Type B pancreatic cell (in vitro differentiated cells): ENCODE data around the gene PDLIM3. TPM values are rescaled to one million over a fixed set of nuclear protein-coding genes. Genes with fewer than 3 reads are reported as not detected.

Experiments used
- DNase-seq: peaks from one replicate; pipeline ENCODE4 v3.0.0; 2021; ENCODE audit warnings: mixed read lengths; ENCODE audit not compliant: unreplicated experiment; ENCODE audit errors: extremely low spot score
- H3K27ac Mint-ChIP-seq: 2 replicates; pipeline ENCODE4 v1.8.0; 2021; ENCODE audit warnings: mild to moderate bottlenecking, mixed read lengths
- H3K27me3 Mint-ChIP-seq: 2 replicates; pipeline ENCODE4 v1.8.0; 2021; ENCODE audit warnings: mixed read lengths
- H3K36me3 Mint-ChIP-seq: 2 replicates; pipeline ENCODE4 v1.8.0; 2021; ENCODE audit warnings: mixed read lengths
- H3K4me1 Mint-ChIP-seq: one replicate; pipeline ENCODE4 v1.8.0; 2021; ENCODE audit warnings: mixed read lengths; ENCODE audit not compliant: unreplicated experiment
- H3K4me3 Mint-ChIP-seq: 2 replicates; pipeline ENCODE4 v1.8.0; 2021; ENCODE audit warnings: mild to moderate bottlenecking, mixed read lengths
- H3K9me3 Mint-ChIP-seq: 2 replicates; pipeline ENCODE4 v1.8.0; 2021; ENCODE audit warnings: mixed read lengths
- total RNA-seq: library from RNA; stranded (reverse); gene quantifications from 2 replicates; pipeline ENCODE4 v1.2.1, GENCODE V29; 2021; ENCODE audit warnings: low replicate concordance
- TF ChIP-seq, protein P1 (sequence below): fragments of 200-600 bp; sonication (generic); conservative IDR thresholded peaks from 2 replicates; pipeline ENCODE4 v1.5.0; 2021; ENCODE audit warnings: antibody characterized with exemption, mild to moderate bottlenecking

The PDLIM3 gene
- total RNA-seq, 1 donor from 2014 or later = 6.7 TPM

DNA sequence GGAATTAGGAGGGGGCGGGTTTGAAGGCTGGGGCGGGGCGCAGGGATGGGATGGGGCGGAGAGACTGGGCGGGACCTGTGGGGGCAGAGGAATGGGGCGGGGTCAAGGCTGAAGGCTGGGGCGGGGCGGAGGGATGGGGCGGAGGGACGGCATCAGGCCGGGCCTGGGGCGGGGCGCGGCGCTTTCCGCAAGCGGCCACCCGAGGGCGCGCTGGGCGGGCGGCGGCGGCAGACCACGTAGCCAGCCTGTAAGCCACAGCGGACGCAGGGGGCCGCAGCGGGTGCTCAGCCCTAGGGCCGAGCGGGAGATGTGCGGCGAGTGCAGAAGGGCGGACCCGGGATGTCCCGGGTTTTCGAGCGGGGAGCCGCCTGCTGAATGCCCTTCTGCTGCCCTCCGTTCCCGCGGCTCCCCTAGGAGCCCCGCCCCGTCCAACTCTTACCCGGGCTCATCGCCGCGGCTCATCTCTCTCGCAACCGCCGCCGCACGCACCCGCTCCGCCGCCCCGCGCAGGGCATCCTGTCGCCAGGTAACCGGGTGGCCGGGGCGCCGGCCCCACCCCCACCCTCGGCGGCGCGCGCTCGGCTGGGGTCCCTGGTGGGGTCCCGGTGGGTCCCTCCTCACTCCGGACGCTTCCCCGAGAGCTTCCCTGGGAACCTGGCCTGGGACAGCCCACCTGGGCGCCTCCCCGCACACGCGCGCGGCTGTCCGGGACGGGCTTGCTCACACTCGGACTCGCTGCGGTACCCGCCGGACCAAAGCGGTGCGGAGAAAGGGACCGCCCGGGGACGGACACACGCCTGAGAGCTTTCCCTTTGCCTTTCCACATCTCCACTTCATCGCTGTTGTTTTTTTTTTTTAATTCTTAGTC is 63.8 kb downstream of the PDLIM3 start, which contains the start of gene CCDC110:
Gene CCDC110, minus strand, starts transcription at position 499 of the 868 bp plus-strand sequence. Its CDS starts 50 bp downstream, at position 449.
- Mint-ChIP-seq H3K4me1 (peaks cover 6% of the 10 kb centered on the region), H3K9me3 (no peaks in the 10 kb centered on the region), H3K27ac (peak within 1 kb of the TSS; percentile 71), H3K4me3 (peak within 1 kb of the TSS; percentile 94), H3K27me3 (peaks cover 39% of the 10 kb centered on the region), H3K36me3 (no peaks in the 10 kb centered on the region)
- DNase-seq = peak; percentile 93
- TF ChIP-seq, protein P1, sequence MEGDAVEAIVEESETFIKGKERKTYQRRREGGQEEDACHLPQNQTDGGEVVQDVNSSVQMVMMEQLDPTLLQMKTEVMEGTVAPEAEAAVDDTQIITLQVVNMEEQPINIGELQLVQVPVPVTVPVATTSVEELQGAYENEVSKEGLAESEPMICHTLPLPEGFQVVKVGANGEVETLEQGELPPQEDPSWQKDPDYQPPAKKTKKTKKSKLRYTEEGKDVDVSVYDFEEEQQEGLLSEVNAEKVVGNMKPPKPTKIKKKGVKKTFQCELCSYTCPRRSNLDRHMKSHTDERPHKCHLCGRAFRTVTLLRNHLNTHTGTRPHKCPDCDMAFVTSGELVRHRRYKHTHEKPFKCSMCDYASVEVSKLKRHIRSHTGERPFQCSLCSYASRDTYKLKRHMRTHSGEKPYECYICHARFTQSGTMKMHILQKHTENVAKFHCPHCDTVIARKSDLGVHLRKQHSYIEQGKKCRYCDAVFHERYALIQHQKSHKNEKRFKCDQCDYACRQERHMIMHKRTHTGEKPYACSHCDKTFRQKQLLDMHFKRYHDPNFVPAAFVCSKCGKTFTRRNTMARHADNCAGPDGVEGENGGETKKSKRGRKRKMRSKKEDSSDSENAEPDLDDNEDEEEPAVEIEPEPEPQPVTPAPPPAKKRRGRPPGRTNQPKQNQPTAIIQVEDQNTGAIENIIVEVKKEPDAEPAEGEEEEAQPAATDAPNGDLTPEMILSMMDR = peak; percentile 79

DNA sequence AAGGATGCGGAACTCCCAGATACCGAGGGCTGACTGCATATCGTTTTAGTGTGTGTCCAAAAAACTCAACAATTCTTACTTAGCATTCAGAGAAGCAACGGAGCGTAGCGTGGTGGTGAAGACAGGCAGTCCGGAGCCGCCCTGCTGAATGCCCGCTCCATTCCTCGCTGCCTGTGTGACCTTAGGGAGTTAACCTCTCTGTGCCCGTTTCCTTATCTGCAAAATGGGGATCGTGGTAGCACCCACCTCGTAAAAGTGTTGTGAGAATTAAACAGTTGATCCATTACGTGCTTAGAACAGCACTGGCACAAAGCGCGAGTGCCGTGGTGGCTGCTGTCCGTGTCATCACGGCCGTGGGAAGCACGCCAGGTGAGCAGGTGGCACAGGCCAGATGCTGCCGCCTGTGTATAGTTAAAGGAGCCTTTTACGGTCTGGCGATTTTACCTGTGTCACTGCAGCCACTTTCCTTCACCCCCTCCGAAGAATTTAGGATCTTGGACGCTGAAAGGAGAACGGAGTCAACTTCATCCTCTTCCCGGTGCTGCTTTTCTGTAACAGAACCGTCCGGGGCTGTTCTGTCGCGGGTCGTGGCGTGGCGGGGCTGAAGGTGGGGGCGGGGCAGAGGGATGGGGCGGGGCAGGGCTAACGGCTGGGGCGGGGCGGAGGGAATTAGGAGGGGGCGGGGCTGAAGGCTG is 64.7 kb downstream of the PDLIM3 start:
- Mint-ChIP-seq H3K27me3 (peaks cover 42% of the 10 kb centered on the region), H3K27ac (peak overlapping the region; percentile 69), H3K4me1 (peaks cover 6% of the 10 kb centered on the region), H3K4me3 (peak overlapping the region; percentile 89), H3K9me3 (no peaks in the 10 kb centered on the region), H3K36me3 (no peaks in the 10 kb centered on the region)
- TF ChIP-seq, protein P1 = no peak
- DNase-seq = no peak

DNA sequence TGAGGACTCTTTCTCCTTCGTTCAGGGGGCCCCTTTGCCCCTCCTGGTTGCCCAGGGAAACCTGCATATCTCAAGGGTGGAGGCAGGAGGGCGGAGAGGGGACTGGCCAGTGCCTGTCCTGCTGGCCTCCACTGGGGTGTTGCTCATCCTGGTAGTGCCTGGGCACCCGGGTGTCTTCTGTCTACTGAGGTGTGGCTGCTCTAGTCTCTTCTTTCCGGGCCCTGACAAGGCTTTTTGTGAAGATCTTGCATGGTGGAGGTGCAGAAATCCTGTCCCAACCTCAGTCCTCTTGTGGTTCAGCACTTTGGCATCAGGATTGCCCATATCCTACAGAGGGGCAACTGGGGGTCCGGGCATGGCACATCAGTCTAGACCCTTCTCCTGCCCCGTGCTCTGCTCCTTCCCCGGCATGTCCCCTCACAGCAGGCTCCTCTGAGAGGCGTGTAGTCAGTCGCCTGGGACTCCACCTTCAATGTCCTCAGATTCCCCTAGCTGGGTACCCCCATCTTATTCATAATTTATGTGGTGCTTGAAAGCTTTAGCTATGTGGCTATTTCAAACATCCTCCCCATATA is 65.6 kb downstream of the PDLIM3 start:
- no peaks in the 10 kb centered on the region for H3K9me3 Mint-ChIP-seq
- H3K4me3 Mint-ChIP-seq = no peak overlapping the region
- H3K4me1 Mint-ChIP-seq = peaks cover 12% of the 10 kb centered on the region
- no peak overlapping the region for H3K27ac Mint-ChIP-seq
- TF ChIP-seq, protein P1 = no peak
- peaks cover 47% of the 10 kb centered on the region for H3K27me3 Mint-ChIP-seq
- H3K36me3 Mint-ChIP-seq = no peaks in the 10 kb centered on the region
- DNase-seq = no peak

DNA sequence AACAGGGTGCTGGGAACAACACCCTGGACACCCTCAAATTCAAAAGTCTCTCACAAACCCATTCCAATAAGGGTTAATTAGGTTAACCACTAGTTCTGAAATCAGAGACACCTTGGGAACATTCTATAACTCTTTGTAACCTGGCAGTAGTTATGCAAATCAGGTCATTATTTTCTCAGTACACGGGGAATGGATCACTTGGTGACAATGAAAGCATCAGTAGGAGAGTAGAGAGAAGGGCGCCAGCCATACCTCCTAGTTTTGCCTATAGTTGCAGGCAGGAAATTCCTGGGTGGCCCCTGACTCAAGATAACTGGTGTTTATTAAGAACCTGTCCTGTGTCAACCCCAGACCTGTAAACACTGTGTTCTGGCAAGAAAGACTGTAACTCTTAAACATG is 66.3 kb downstream of the PDLIM3 start:
- H3K4me1 Mint-ChIP-seq = peaks cover 12% of the 10 kb centered on the region
- no peak for DNase-seq
- TF ChIP-seq, protein P1 = no peak
- no peak overlapping the region for H3K4me3 Mint-ChIP-seq
- H3K27ac Mint-ChIP-seq = no peak overlapping the region
- H3K27me3 Mint-ChIP-seq = peaks cover 47% of the 10 kb centered on the region
- no peaks in the 10 kb centered on the region for H3K36me3 Mint-ChIP-seq
- H3K9me3 Mint-ChIP-seq = no peaks in the 10 kb centered on the region

DNA sequence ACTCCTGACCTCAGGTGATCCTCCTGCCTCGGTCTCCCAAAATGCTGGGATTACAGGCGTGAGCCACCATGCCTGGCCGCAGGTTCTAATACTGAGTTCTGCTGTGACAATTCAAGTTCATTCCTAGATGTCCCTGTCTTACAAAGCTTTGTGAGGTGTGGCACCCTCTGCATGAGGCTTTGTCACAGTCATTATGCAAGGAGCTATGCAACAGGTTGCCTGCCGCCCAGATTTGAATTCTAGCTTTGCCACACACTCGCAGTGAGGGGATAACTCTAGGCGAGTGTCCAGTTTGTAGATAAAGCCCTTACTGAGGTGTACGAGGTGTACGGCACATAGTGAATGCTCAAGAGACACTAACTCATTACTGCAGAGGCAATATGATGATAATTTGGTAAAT is 67.3 kb downstream of the PDLIM3 start:
- peaks cover 17% of the 10 kb centered on the region for H3K4me1 Mint-ChIP-seq
- no peak for DNase-seq
- H3K27me3 Mint-ChIP-seq = peaks cover 47% of the 10 kb centered on the region
- H3K9me3 Mint-ChIP-seq = no peaks in the 10 kb centered on the region
- TF ChIP-seq, protein P1 = no peak
- no peak overlapping the region for H3K4me3 Mint-ChIP-seq
- no peak overlapping the region for H3K27ac Mint-ChIP-seq
- no peaks in the 10 kb centered on the region for H3K36me3 Mint-ChIP-seq
